Endodermal cell (in vitro differentiated cells): ENCODE measurements around the gene BRD7. TPM values are rescaled to one million over a fixed set of nuclear protein-coding genes. Genes with fewer than 3 reads are reported as not detected.

Experiments
- DNase-seq: peaks from one replicate; pipeline ENCODE4 v3.0.0-alpha.2; 2017
- H3K27ac ChIP-seq: 2 replicates; pipeline ENCODE4 v1.5.1; 2013; ENCODE audit warnings: mild to moderate bottlenecking, low read depth, low read length, moderate library complexity
- H3K27me3 ChIP-seq: 2 replicates; pipeline ENCODE4 v1.6.1; 2013; ENCODE audit warnings: mild to moderate bottlenecking, low read length, moderate library complexity; ENCODE audit not compliant: insufficient read depth, control insufficient read depth, poor library complexity, severe bottlenecking
- H3K36me3 ChIP-seq: 2 replicates; pipeline ENCODE4 v1.7.0; 2013; ENCODE audit warnings: mild to moderate bottlenecking, low read length, moderate library complexity; ENCODE audit not compliant: control insufficient read depth, insufficient read depth
- H3K4me1 ChIP-seq: one replicate; pipeline ENCODE4 v1.7.0; 2013; ENCODE audit warnings: low read length; ENCODE audit not compliant: control insufficient read depth, insufficient read depth
- H3K4me3 ChIP-seq: 2 replicates; pipeline ENCODE4 v1.5.1; 2013; ENCODE audit warnings: mild to moderate bottlenecking, low read length, moderate library complexity
- H3K9ac ChIP-seq: 2 replicates; pipeline ENCODE4 v1.6.1; 2013; ENCODE audit warnings: mild to moderate bottlenecking, low read length, moderate library complexity; ENCODE audit not compliant: poor library complexity, severe bottlenecking; ENCODE audit errors: extremely low read depth
- H3K9me3 ChIP-seq: 2 replicates; pipeline ENCODE4 v1.6.1; 2013; ENCODE audit warnings: mild to moderate bottlenecking, low read length, moderate library complexity; ENCODE audit not compliant: control insufficient read depth
- H3K27ac Mint-ChIP-seq: 2 replicates; pipeline ENCODE4 v1.8.0; 2020; ENCODE audit warnings: mixed read lengths
- H3K27me3 Mint-ChIP-seq: 2 replicates; pipeline ENCODE4 v1.8.0; 2021; ENCODE audit warnings: mild to moderate bottlenecking, mixed read lengths; ENCODE audit not compliant: insufficient read depth
- H3K36me3 Mint-ChIP-seq: 2 replicates; pipeline ENCODE4 v1.8.0; 2020; ENCODE audit warnings: low read depth, mixed read lengths
- H3K4me1 Mint-ChIP-seq: 2 replicates; pipeline ENCODE4 v1.8.0; 2020; ENCODE audit warnings: mixed read lengths
- H3K4me3 Mint-ChIP-seq: 2 replicates; pipeline ENCODE4 v1.8.0; 2020; ENCODE audit warnings: mild to moderate bottlenecking, moderate library complexity, mixed read lengths
- H3K9me3 Mint-ChIP-seq: 2 replicates; pipeline ENCODE4 v1.8.0; 2020; ENCODE audit warnings: mild to moderate bottlenecking, mixed read lengths
- CTCF ChIP-seq: fragments of 200-600 bp; sonication (generic); conservative IDR thresholded peaks from 2 replicates; pipeline ENCODE4 v1.5.0; 2021; ENCODE audit warnings: antibody characterized with exemption, mild to moderate bottlenecking
- WGBS, 2 experiments: methylation state at CpG; one replicate each; pipeline versions ENCODE4 v1.1.5 to v1.1.7; 2013; ENCODE audit warnings: missing lambda C conversion rate in 2 of 2, mixed read lengths in 1 of 2; ENCODE audit not compliant: insufficient coverage in 1 of 2, insufficient read length in 1 of 2; 5-methylcytosine and 5-hydroxymethylcytosine counted together
- total RNA-seq, 2 donors: library from RNA; stranded (reverse); fragmentation: NEBNext Ultra II Directional in 1 of 2; extraction: Animal tissue kit (Norgen Biotek cat#: 25700) in 1 of 2; gene quantifications; 2 replicates in 1 of 2; 3 replicates in 1 of 2; pipeline ENCODE4 v1.2.1, GENCODE V29; 2021

BRD7 gene
- total RNA-seq, 2 donors from 2014 or later, result 125 to 163 TPM

GRCh38 chr16:50371936-50372595, 3.3 kb upstream of the BRD7 start:
- H3K4me1 Mint-ChIP-seq, result peaks cover 22% of the 10 kb centered on the region
- peaks cover 2% of the 10 kb centered on the region for H3K36me3 ChIP-seq
- no peaks in the 10 kb centered on the region for H3K27me3 Mint-ChIP-seq
- no peak overlapping the region for H3K9ac ChIP-seq
- peaks cover 8% of the 10 kb centered on the region for H3K9me3 ChIP-seq
- H3K36me3 Mint-ChIP-seq, result no peaks in the 10 kb centered on the region
- H3K27ac Mint-ChIP-seq, result no peak overlapping the region
- H3K27ac ChIP-seq, result no peak overlapping the region
- H3K4me3 ChIP-seq, result no peak overlapping the region
- DNase-seq, result peak; percentile 83
- no peaks in the 10 kb centered on the region for H3K4me1 ChIP-seq
- TF ChIP-seq CTCF, result peak; percentile 56
- no peak overlapping the region for H3K4me3 Mint-ChIP-seq
- H3K9me3 Mint-ChIP-seq, result peaks cover 3% of the 10 kb centered on the region
- WGBS, 2 experiments, result 84 to 88% methylated on average over 2 to 7 of the region's 7 CpGs
- H3K27me3 ChIP-seq, result no peaks in the 10 kb centered on the region

GRCh38 chr16:50371036-50371716, 2.4 kb upstream of the BRD7 start:
- no peak overlapping the region for H3K27ac ChIP-seq
- peaks cover 8% of the 10 kb centered on the region for H3K9me3 ChIP-seq
- no peak overlapping the region for H3K27ac Mint-ChIP-seq
- whole genome bisulfite sequencing, 2 experiments, result 92 to 95% methylated on average over 3 of the region's 4 CpGs
- no peak overlapping the region for H3K4me3 Mint-ChIP-seq
- H3K4me1 Mint-ChIP-seq, result peaks cover 22% of the 10 kb centered on the region
- H3K9me3 Mint-ChIP-seq, result peaks cover 3% of the 10 kb centered on the region
- no peak for DNase-seq
- no peaks in the 10 kb centered on the region for H3K27me3 ChIP-seq
- no peak for TF ChIP-seq CTCF
- no peak overlapping the region for H3K4me3 ChIP-seq
- H3K36me3 ChIP-seq, result peaks cover 11% of the 10 kb centered on the region
- H3K27me3 Mint-ChIP-seq, result no peaks in the 10 kb centered on the region
- peaks cover 1% of the 10 kb centered on the region for H3K4me1 ChIP-seq
- H3K36me3 Mint-ChIP-seq, result peaks cover 5% of the 10 kb centered on the region
- no peak overlapping the region for H3K9ac ChIP-seq

GRCh38 chr16:50369133-50369804, 481 bp upstream of the BRD7 start:
- no peak overlapping the region for H3K27ac ChIP-seq
- peaks cover 4% of the 10 kb centered on the region for H3K4me1 ChIP-seq
- peaks cover 35% of the 10 kb centered on the region for H3K4me1 Mint-ChIP-seq
- no peak for DNase-seq
- H3K27ac Mint-ChIP-seq, result no peak overlapping the region
- no peak overlapping the region for H3K9ac ChIP-seq
- H3K36me3 Mint-ChIP-seq, result peaks cover 22% of the 10 kb centered on the region
- H3K27me3 Mint-ChIP-seq, result no peaks in the 10 kb centered on the region
- H3K36me3 ChIP-seq, result peaks cover 30% of the 10 kb centered on the region
- H3K9me3 Mint-ChIP-seq, result peaks cover 3% of the 10 kb centered on the region
- peak overlapping the region; percentile 82 for H3K4me3 ChIP-seq
- WGBS, 2 experiments, result 15 to 25% methylated on average over 5 to 6 of the region's 7 CpGs
- peak overlapping the region; percentile 76 for H3K4me3 Mint-ChIP-seq
- peaks cover 8% of the 10 kb centered on the region for H3K9me3 ChIP-seq
- no peak for TF ChIP-seq CTCF
- H3K27me3 ChIP-seq, result no peaks in the 10 kb centered on the region
